Tibial nerve (tissue), 4 donors: ENCODE measurements around the gene CYYR1.

Experiments
- EP300 ChIP-seq, 2 donors: sonication (generic); formaldehyde crosslinking; IDR thresholded peaks; one replicate each; pipeline ENCODE4 v1.6.1; 2017; ENCODE audit warnings: antibody characterized with exemption in 2 of 2, mild to moderate bottlenecking in 1 of 2
- POLR2A ChIP-seq, 2 donors: fragments of 450-650 bp; IDR thresholded peaks; one replicate each; pipeline ENCODE4 v1.6.1; 2017; ENCODE audit warnings: antibody characterized with exemption in 2 of 2, mild to moderate bottlenecking in 2 of 2, moderate library complexity in 2 of 2
- TF ChIP-seq, protein P1 (sequence below), 5 experiments: fragments of 200-600 bp in 3 of 5; fragments of 450-650 bp in 2 of 5; sonication (generic) in 3 of 5; IDR thresholded peaks; one replicate each; pipeline ENCODE4 v1.5.1; 2016 to 2019; ENCODE audit warnings: antibody characterized with exemption in 5 of 5, mild to moderate bottlenecking in 3 of 5, moderate library complexity in 2 of 5

GRCh38 chr21:26491663-26492062 is 81.4 kb downstream of the CYYR1 start:
- no peak for TF ChIP-seq EP300 (IDR thresholded peaks at IDR 0.05)
- TF ChIP-seq, protein P1, sequence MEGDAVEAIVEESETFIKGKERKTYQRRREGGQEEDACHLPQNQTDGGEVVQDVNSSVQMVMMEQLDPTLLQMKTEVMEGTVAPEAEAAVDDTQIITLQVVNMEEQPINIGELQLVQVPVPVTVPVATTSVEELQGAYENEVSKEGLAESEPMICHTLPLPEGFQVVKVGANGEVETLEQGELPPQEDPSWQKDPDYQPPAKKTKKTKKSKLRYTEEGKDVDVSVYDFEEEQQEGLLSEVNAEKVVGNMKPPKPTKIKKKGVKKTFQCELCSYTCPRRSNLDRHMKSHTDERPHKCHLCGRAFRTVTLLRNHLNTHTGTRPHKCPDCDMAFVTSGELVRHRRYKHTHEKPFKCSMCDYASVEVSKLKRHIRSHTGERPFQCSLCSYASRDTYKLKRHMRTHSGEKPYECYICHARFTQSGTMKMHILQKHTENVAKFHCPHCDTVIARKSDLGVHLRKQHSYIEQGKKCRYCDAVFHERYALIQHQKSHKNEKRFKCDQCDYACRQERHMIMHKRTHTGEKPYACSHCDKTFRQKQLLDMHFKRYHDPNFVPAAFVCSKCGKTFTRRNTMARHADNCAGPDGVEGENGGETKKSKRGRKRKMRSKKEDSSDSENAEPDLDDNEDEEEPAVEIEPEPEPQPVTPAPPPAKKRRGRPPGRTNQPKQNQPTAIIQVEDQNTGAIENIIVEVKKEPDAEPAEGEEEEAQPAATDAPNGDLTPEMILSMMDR (IDR thresholded peaks at IDR 0.05), result no peak
- no peak for TF ChIP-seq POLR2A (IDR thresholded peaks at IDR 0.05)
